M059J (cell line): Measurements from ENCODE around the gene GDF3. TPM values are rescaled to one million over a fixed set of nuclear protein-coding genes. Genes with fewer than 3 reads are reported as not detected.
"Not testable (repeated sequence)": the region's sequence is repeated elsewhere in the genome, so short reads cannot be mapped to it uniquely, and the experiment has no call there.

Experiments
- DNase-seq: peaks from one replicate; pipeline ENCODE4 v3.0.0-alpha.2; 2012; ENCODE audit warnings: low read depth
- total RNA-seq: library from RNA; depleted of rRNA; stranded (reverse); fragments of >200 nt; shearing (Covaris generic); gene quantifications from 2 replicates; pipeline ENCODE4 v1.2.3, GENCODE V29; 2014; rRNA removed

Gene GDF3
- total RNA-seq: not detected in 2 replicates

- no peak for DNase-seq
These were observed at the start of gene GDF3 for GRCh38 chr12:7695566-7696197. Gene GDF3 (minus strand): TSS chr12:7695775. CDS start chr12:7695728, 47 bp downstream.

- no peak for DNase-seq
These were observed 37.4 kb upstream of the GDF3 start for GRCh38 chr12:7732993-7733392.

GRCh38 chr12:7731486-7731885, 35.9 kb upstream of the GDF3 start:
- no peak for DNase-seq

- not testable (repeated sequence) for DNase-seq
These were observed 35.4 kb upstream of the GDF3 start for GRCh38 chr12:7730984-7731383.

GRCh38 chr12:7729746-7730145, 34.2 kb upstream of the GDF3 start:
- DNase-seq: no peak

- DNase-seq: no peak
These were observed 28.4 kb upstream of the GDF3 start for GRCh38 chr12:7723926-7724325.

GRCh38 chr12:7719946-7720730, 24.6 kb upstream of the GDF3 start:
- no peak for DNase-seq

GRCh38 chr12:7716381-7716780, 20.8 kb upstream of the GDF3 start:
- peak; percentile 13 for DNase-seq

- DNase-seq: no peak
These were observed 17.4 kb upstream of the GDF3 start for GRCh38 chr12:7712841-7713442.

- no peak for DNase-seq
These were observed 15.6 kb upstream of the GDF3 start, which contains the start of gene DPPA3 for GRCh38 chr12:7711133-7711532. Gene DPPA3 (plus strand): TSS chr12:7711433. CDS start chr12:7711571, 138 bp downstream.

- no peak for DNase-seq
These were observed 14.5 kb upstream of the GDF3 start for GRCh38 chr12:7709969-7710675.

GRCh38 chr12:7705846-7706245, 10.3 kb upstream of the GDF3 start:
- DNase-seq: no peak

GRCh38 chr12:7695237-7695560, 376 bp downstream of the GDF3 start:
- no peak for DNase-seq

GRCh38 chr12:7694556-7695236, 879 bp downstream of the GDF3 start:
- DNase-seq: no peak

- no peak for DNase-seq
These were observed 1.8 kb downstream of the GDF3 start for GRCh38 chr12:7693793-7694192.

- DNase-seq: no peak
These were observed 14.0 kb downstream of the GDF3 start for GRCh38 chr12:7681535-7681934.

- no peak for DNase-seq
These were observed 16.1 kb downstream of the GDF3 start for GRCh38 chr12:7679251-7680045.

GRCh38 chr12:7678744-7679143, 16.8 kb downstream of the GDF3 start:
- DNase-seq: no peak

- peak; percentile 41 for DNase-seq
These were observed 18.1 kb downstream of the GDF3 start for GRCh38 chr12:7677432-7677888.

- not testable (repeated sequence) for DNase-seq
These were observed 20.1 kb downstream of the GDF3 start for GRCh38 chr12:7675455-7675854.

- no peak for DNase-seq
These were observed 27.4 kb downstream of the GDF3 start for GRCh38 chr12:7668171-7668570.
